ENCODE data around the gene PI4KB. TPM values are rescaled to one million over a fixed set of nuclear protein-coding genes. Genes with fewer than 3 reads are reported as not detected.
A peak's percentile ranks its signal among the peaks of the same experiment; 100 is the strongest.

PI4KB gene
- total RNA-seq, 1 experiment from 2014 or later: 45.1 TPM

- Histone ChIP-seq H3K9me2 (ENCODE audit: insufficient read depth) (no peaks in the 10 kb centered on the region), H2AFZ (ENCODE audit: low read depth, low read length, poor library complexity, severe bottlenecking) (peak overlapping the region; percentile 90), H3K9me3 (ENCODE audit: control insufficient read depth in 1 of 2, insufficient read depth in 1 of 2, low read depth in 1 of 2, low read length in 2 of 2) (no peaks in the 10 kb centered on the region), H4K20me1 (ENCODE audit: insufficient read depth) (no peaks in the 10 kb centered on the region), H3K36me3 (ENCODE audit: control insufficient read depth in 1 of 2, insufficient read depth in 2 of 2, low read length in 2 of 2) (no peaks in the 10 kb centered on the region; a peak in 1 of 4 replicates), H3K27ac (ENCODE audit: low read depth, low read length) (peak overlapping the region; percentile 80), H3K4me3 (replicated peaks in 1 of 2; ENCODE audit: low read depth in 1 of 2, low read length in 2 of 2) (peak overlapping the region; percentile 80 to 82), H3K4me2 (ENCODE audit: low read length) (peak overlapping the region; percentile 96), H3K79me2 (ENCODE audit: insufficient read depth, low read length) (peaks cover 14% of the 10 kb centered on the region), H3K9ac (ENCODE audit: low read length) (peak overlapping the region; percentile 73), H3K27me3 (ENCODE audit: insufficient read depth, low read length) (no peaks in the 10 kb centered on the region), H3K4me1 (ENCODE audit: control insufficient read depth in 1 of 2, insufficient read depth in 2 of 2, low read length in 2 of 2) (peaks cover 12 to 24% of the 10 kb centered on the region in 2 experiments)
- DNase-seq (ENCODE audit: low read depth, low spot score) (no peak), ATAC-seq (peak; percentile 19)
- RAD21 ChIA-PET (ENCODE audit: low non-redundant PET in 1 of 2, low total read pairs in 2 of 2, uncharacterized antibody in 2 of 2, unreplicated experiment in 2 of 2): interaction anchor here in 1 of 2 experiments (1.3 kb wide), 1 partner anchor 27 kb away, joined by 4 read pairs; no protein-coding TSS in a partner anchor
- BruUV-seq (replicated peaks): TSS peak; percentile 91
- intact Hi-C loops (cut with micrococcal nuclease): loop anchor here (5.0 kb wide), 1 partner anchor 131 kb away; the partner anchor contains the start of gene PIP5K1A
- POLR2A ChIA-PET: interaction anchor here (0.5 to 2.3 kb wide), 8 partner anchors 8 to 71 kb away, joined by 3 to 18 read pairs (median 6); partner anchors contain the start of genes PSMB4 and ZNF687
- peak; percentile 46; the same call in 1 of the 2 replicates for TF ChIP-seq ZFX (IDR thresholded peaks at IDR 0.05)
- no peak for TF ChIP-seq POLR2AphosphoS5 (IDR thresholded peaks at IDR 0.05; ENCODE audit: low read depth, low read length)
- CTCF ChIA-PET: interaction anchor here (0.6 to 5.2 kb wide), 6 partner anchors 12 to 69 kb away, joined by 3 to 26 read pairs (median 6); partner anchors contain the start of gene ZNF687
Observed at GRCh38 chr1:151327903-151328674, 873 bp upstream of the PI4KB start.

- Histone ChIP-seq H3K4me2 (ENCODE audit: low read length) (peak overlapping the region; percentile 96), H3K27me3 (ENCODE audit: insufficient read depth, low read length) (no peaks in the 10 kb centered on the region), H3K79me2 (ENCODE audit: insufficient read depth, low read length) (peaks cover 14% of the 10 kb centered on the region), H3K4me3 (replicated peaks in 1 of 2; ENCODE audit: low read depth in 1 of 2, low read length in 2 of 2) (peak overlapping the region; percentile 80 to 82), H3K27ac (ENCODE audit: low read depth, low read length) (peak overlapping the region; percentile 80), H2AFZ (ENCODE audit: low read depth, low read length, poor library complexity, severe bottlenecking) (no peak overlapping the region), H3K9ac (ENCODE audit: low read length) (peak overlapping the region; percentile 73), H3K36me3 (ENCODE audit: control insufficient read depth in 1 of 2, insufficient read depth in 2 of 2, low read length in 2 of 2) (no peaks in the 10 kb centered on the region; a peak in 1 of 4 replicates), H3K9me2 (ENCODE audit: insufficient read depth) (no peaks in the 10 kb centered on the region), H3K9me3 (ENCODE audit: control insufficient read depth in 1 of 2, insufficient read depth in 1 of 2, low read depth in 1 of 2, low read length in 2 of 2) (no peaks in the 10 kb centered on the region), H4K20me1 (ENCODE audit: insufficient read depth) (no peaks in the 10 kb centered on the region), H3K4me1 (ENCODE audit: control insufficient read depth in 1 of 2, insufficient read depth in 2 of 2, low read length in 2 of 2) (peaks cover 12 to 24% of the 10 kb centered on the region in 2 experiments)
- ChIA-PET RAD21 (ENCODE audit: low non-redundant PET in 1 of 2, low total read pairs in 2 of 2, uncharacterized antibody in 2 of 2, unreplicated experiment in 2 of 2) (interaction anchor here in 1 of 2 experiments (1.3 to 1.6 kb wide), 2 partner anchors 14 to 26 kb away, joined by 4 to 6 read pairs; no protein-coding TSS in a partner anchor), CTCF (interaction anchor here (1.5 to 1.9 kb wide), 3 partner anchors 14 to 26 kb away, joined by 3 to 23 read pairs (median 8); no protein-coding TSS in a partner anchor), POLR2A (interaction anchor here (1.8 to 2.3 kb wide), 4 partner anchors 13 to 45 kb away, joined by 8 to 18 read pairs (median 10); partner anchors contain the start of gene ZNF687)
- intact Hi-C loops (cut with micrococcal nuclease): loop anchor here (5.0 kb wide), 1 partner anchor 129 kb away; the partner anchor contains the start of gene PIP5K1A
- ATAC-seq: peak; percentile 48
- no TSS peak for BruUV-seq (replicated peaks)
- no peak for DNase-seq (ENCODE audit: low read depth, low spot score)
- TF ChIP-seq ZBTB33 (IDR thresholded peaks at IDR 0.05; ENCODE audit: extremely low read depth, insufficient replicate concordance, low read length) (no peak), ZNF274 (IDR thresholded peaks at IDR 0.05; ENCODE audit: low read depth, low read length) (no peak), EGR1 (IDR thresholded peaks at IDR 0.05; ENCODE audit: low read depth) (no peak), SP1 (IDR thresholded peaks at IDR 0.05; ENCODE audit: low read depth) (no peak), SIN3A (IDR thresholded peaks at IDR 0.05; ENCODE audit: low read depth) (no peak), ZFX (IDR thresholded peaks at IDR 0.05) (no peak), EZH2 (IDR thresholded peaks at IDR 0.05) (no peak), FOSL1 (IDR thresholded peaks at IDR 0.05; ENCODE audit: low read depth) (no peak), CBX3 (IDR thresholded peaks at IDR 0.05; ENCODE audit: low read depth) (no peak), YY1 (IDR thresholded peaks at IDR 0.05; ENCODE audit: extremely low read depth, insufficient replicate concordance, low read depth, low read length) (no peak)
Observed at GRCh38 chr1:151326619-151327222, 495 bp downstream of the PI4KB start.

Data from HCT116 (cell line).